ENCODE data around the gene TAX1BP1.

The TAX1BP1 gene

DNA sequence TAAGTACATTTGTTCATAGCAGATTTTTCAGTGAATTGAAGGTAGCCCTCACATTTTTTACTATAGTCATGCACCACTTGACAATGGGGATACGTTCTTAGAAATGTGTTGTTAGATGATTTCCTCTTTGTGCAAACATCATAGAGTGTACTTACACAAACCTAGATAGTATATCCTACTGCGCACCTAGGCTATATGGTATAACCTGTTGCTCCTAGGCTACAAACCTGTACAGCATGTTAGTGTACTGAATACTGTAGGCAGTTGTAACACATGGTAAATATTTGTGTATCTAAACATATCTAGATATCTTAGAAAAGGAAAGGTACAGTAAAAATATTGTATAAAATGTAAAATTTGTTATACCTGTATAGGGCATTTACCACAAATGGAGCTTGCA is 41.2 kb downstream of the TAX1BP1 start:
- DNase-seq (ENCODE audit: low read depth in 2 of 2) = no peak

DNA sequence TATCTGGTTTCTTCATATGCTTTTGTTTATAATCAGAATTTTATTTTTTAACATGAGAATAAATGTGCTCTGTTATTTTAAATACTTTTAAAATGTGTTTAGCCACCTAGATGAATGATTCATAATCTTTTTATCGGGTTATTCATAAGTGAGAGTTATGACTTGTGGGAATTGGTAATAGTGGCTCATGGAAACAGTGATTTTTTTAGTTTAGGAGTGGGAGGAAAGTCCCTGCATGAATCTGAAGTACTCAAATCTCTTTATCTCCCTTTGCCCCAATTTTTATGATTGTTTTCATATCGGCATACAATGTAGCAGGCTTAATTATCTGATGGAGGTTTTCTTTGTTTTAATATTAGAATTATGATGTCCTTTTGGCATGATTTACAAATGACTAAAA is 42.9 kb downstream of the TAX1BP1 start:
- DNase-seq (ENCODE audit: low read depth in 2 of 2) = no peak

DNA sequence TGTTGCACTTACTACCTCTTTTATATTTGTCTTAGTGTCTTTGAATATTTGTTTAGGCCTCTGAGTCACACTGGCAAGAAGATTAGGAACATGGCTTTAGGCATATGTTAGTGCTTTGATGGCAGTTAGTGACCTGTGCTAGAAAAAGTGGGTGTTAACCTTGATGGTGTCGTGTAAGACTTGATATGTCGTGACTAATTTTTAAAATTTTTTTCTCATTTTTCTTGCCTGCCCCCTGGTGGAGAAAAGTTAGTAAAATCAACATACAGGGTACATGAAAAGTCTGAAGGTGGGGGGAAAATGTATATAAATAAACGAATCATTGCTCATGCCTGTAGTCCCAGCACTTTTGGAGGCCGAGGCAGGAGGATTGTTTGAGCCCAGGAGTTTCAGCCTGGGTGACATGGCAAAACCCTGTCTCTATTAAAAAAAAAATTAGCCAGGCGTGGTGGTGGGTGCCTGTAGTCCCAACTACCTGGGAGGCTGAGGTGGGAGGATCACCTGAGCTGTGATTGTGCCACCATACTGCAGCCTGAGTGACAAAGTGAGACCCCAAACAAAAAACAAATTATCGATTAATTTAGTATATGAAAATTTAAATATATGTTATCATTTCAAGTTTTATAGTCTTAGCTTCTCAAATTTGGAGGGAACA is 44.6 kb downstream of the TAX1BP1 start:
- no peak for DNase-seq (ENCODE audit: low read depth in 2 of 2)

- DNase-seq (ENCODE audit: low read depth in 2 of 2) = no peak
Observed at GRCh38 chr7:27788437-27788836, 48.5 kb downstream of the TAX1BP1 start.

DNA sequence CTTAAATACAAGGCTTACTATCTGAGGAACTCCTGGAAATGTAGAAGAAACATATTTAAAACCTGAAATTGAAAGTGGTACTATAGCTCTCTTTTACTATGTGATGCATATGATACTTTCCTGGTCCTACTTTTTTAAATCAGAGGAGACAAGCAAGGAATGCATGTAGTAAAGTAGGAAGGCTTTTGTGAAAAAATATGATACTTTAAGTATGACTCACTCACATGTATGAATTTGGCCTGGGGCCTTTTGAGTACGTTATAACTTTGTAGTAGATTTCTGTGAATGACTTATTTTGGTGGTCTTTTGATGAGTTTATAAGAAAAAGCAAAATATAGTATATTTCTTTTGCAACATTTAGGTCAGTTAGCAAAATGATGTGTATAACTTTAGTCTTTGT is 53.8 kb downstream of the TAX1BP1 start:
- DNase-seq (ENCODE audit: low read depth in 2 of 2) = no peak

GRCh38 chr7:27795977-27796376 is 56.0 kb downstream of the TAX1BP1 start:
- DNase-seq (ENCODE audit: low read depth in 2 of 2) = no peak

DNA sequence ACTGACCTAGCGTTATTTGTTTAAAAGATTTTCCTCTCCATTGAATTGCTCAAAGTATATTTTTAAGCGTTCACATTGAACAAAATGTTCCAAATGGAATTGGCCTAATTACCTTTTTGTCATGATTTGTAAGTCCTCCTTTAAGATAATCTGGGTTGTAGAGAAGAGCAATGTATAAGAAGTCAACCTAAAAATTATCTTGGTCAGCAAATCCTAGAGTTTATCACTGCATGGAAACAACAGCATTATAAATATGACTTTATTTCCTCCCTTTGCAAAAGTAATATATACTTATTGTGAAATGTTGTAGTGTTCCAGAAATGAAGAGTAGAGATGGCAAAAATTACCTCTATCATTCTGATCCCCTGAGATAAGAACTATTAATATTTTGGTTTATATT is 59.2 kb downstream of the TAX1BP1 start:
- DNase-seq (ENCODE audit: low read depth in 2 of 2) = no peak

GRCh38 chr7:27802999-27803398 is 63.0 kb downstream of the TAX1BP1 start:
- no peak for DNase-seq (ENCODE audit: low read depth in 2 of 2)

DNA sequence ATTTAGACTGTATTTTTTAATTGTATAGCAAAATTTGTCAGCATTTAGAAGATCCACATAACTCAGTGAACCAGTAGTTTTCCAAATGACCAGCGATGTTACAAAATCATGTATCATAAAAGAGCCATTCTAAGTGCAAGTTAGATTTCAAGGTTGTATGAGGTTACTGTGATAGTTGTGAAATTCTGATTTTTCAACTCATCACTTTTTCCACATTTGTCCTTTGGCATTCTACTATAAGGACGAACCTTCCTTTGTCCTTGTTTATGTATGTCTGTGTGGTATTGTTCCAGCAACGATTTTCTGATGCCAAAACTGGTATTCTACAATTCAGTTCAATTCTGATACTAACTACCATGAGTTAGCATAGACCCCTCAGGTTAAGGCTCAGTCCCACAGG is 64.2 kb downstream of the TAX1BP1 start:
- DNase-seq (ENCODE audit: low read depth in 2 of 2) = no peak

- DNase-seq (ENCODE audit: low read depth in 2 of 2) = no peak
Observed at GRCh38 chr7:27808626-27809025, 68.7 kb downstream of the TAX1BP1 start.

DNA sequence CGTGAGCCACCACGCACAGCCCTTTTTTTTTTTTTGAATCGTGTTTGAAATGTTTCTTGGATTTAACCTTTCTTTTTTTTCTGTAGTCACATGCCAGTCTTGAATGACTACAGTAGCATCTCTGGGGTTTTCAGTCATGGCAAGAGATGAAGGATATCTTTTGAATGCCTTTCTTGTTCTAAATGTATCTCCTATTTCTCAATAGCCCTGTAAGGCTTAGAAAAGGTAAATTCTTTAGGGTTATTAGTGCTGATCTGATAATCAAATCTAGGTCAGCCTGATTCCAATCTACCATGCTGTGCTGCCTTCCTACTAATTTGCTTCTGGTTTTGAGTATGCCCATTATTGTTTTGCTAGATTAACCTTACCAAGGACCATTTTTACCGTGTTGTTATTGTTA is 70.2 kb downstream of the TAX1BP1 start:
- no peak for DNase-seq (ENCODE audit: low read depth in 2 of 2)

GRCh38 chr7:27812706-27813105 is 72.7 kb downstream of the TAX1BP1 start:
- no peak for DNase-seq (ENCODE audit: low read depth in 2 of 2)

DNA sequence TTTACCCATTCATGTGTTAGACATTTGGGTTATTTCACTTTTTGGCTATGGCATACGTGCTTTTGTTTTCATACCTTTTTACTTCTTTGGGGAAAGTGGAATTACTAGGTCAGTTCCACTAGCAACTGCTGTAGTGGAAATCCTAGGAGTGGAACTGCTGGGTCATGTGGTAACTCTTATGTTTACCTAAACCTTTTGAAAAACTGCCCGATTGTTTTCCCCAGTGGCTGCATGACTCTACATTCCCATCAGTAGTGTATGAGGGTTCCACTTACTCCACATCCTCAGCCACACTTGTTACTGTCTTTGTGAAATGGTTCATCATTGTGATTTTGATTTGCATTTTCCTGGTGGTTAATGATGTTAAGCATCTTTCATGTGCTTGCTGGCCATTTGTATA is 82.3 kb downstream of the TAX1BP1 start:
- DNase-seq (ENCODE audit: low read depth in 2 of 2) = no peak

- DNase-seq (ENCODE audit: low read depth in 2 of 2) = no peak
Observed at GRCh38 chr7:27825891-27826290, 85.9 kb downstream of the TAX1BP1 start.

GRCh38 chr7:27826357-27826756 is 86.4 kb downstream of the TAX1BP1 start:
- DNase-seq (ENCODE audit: low read depth in 2 of 2) = no peak

- DNase-seq (ENCODE audit: low read depth in 2 of 2) = no peak
Observed at GRCh38 chr7:27834179-27834921, 94.4 kb downstream of the TAX1BP1 start.

- no peak for DNase-seq (ENCODE audit: low read depth in 2 of 2)
Observed at GRCh38 chr7:27835376-27835775, 95.4 kb downstream of the TAX1BP1 start.

GRCh38 chr7:27836536-27836935 is 96.6 kb downstream of the TAX1BP1 start:
- DNase-seq (ENCODE audit: low read depth in 2 of 2) = no peak

GRCh38 chr7:27839099-27839498 is 99.1 kb downstream of the TAX1BP1 start:
- DNase-seq (ENCODE audit: low read depth in 2 of 2) = no peak

GRCh38 chr7:27840313-27840712 is 100.4 kb downstream of the TAX1BP1 start:
- peak; percentile 17 to 29 for DNase-seq (ENCODE audit: low read depth in 2 of 2)

- no peak for DNase-seq (ENCODE audit: low read depth in 2 of 2)
Observed at GRCh38 chr7:27840760-27841364, 100.9 kb downstream of the TAX1BP1 start.

GRCh38 chr7:27842094-27842692 is 102.2 kb downstream of the TAX1BP1 start:
- DNase-seq (ENCODE audit: low read depth in 2 of 2) = no peak

DNA sequence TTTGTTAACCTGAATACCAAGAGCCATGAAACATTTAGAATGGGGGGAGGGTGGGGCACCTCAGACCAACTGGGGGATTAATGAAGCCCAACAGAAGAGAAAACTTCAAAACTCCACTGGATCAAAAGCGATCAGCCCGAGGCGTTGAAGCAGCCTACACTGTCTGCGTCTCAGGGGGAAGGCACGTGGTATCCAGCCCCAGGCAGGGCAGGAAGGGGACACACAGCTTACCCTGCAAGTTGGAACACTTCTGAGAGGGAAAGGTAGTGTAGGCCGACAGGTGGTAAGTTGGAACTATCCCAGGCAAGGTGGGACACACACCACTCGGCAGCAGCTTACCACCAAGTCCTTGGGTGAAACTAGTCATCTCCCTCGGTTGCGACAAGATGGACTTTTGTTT is 102.9 kb downstream of the TAX1BP1 start:
- DNase-seq (ENCODE audit: low read depth in 2 of 2) = no peak
